GM12874 (cell line): ENCODE measurements around the gene ITGB7.

Experiments used
- CTCF ChIP-seq: IDR thresholded peaks from 2 replicates; pipeline ENCODE4 v1.5.1; 2011; ENCODE audit warnings: low read depth, mild to moderate bottlenecking, control low read depth, low read length, moderate library complexity; ENCODE audit not compliant: insufficient read depth

Gene ITGB7

GRCh38 chr12:53147181-53147580 is 59.9 kb downstream of the ITGB7 start:
- no peak for TF ChIP-seq CTCF

GRCh38 chr12:53145383-53146260 is 61.4 kb downstream of the ITGB7 start:
- no peak for TF ChIP-seq CTCF

- no peak for TF ChIP-seq CTCF
Measured at GRCh38 chr12:53143355-53143754, 63.7 kb downstream of the ITGB7 start.
